RWPE2 (cell line): ENCODE measurements around the gene PTX4.

ENCODE experiments used
- ATAC-seq: fragments of 200-7000 bp; cut with Tn5 transposase; 3 replicates; pipeline ENCODE4 v1.9.1; 2021; ENCODE audit warnings: low read depth
- DNase-seq: peaks from one replicate; pipeline ENCODE4 v3.0.0-alpha.2; 2020; ENCODE audit warnings: low spot score
- H3K27ac ChIP-seq: fragments of 450-650 bp; 2 replicates; pipeline ENCODE4 v1.5.1; 2017; ENCODE audit warnings: mild to moderate bottlenecking; ENCODE audit not compliant: poor library complexity, severe bottlenecking
- H3K27me3 ChIP-seq: fragments of 250-450 bp; sonication (Bioruptor Pico); 2 replicates; pipeline ENCODE4 v1.5.1; 2021; ENCODE audit warnings: mild to moderate bottlenecking, moderate library complexity; ENCODE audit not compliant: insufficient read depth, poor library complexity, severe bottlenecking
- H3K36me3 ChIP-seq: fragments of 250-450 bp; sonication (Bioruptor Pico); 2 replicates; pipeline ENCODE4 v1.5.1; 2020; ENCODE audit warnings: low read depth, mild to moderate bottlenecking, moderate library complexity
- H3K4me1 ChIP-seq: fragments of 250-450 bp; sonication (Bioruptor Pico); 2 replicates; pipeline ENCODE4 v1.5.1; 2021; ENCODE audit warnings: mild to moderate bottlenecking, moderate library complexity; ENCODE audit not compliant: insufficient read depth, poor library complexity, severe bottlenecking
- H3K4me3 ChIP-seq: fragments of 250-450 bp; sonication (Bioruptor Pico); 2 replicates; pipeline ENCODE4 v1.5.1; 2021; ENCODE audit warnings: mild to moderate bottlenecking, moderate library complexity; ENCODE audit not compliant: severe bottlenecking
- H3K9me3 ChIP-seq: fragments of 250-450 bp; sonication (Bioruptor Pico); 2 replicates; pipeline ENCODE4 v1.5.1; 2021; ENCODE audit warnings: mild to moderate bottlenecking, moderate library complexity; ENCODE audit not compliant: severe bottlenecking
- CTCF ChIP-seq: fragments of 450-650 bp; IDR thresholded peaks from one replicate; pipeline ENCODE4 v1.5.1; 2017; ENCODE audit warnings: mild to moderate bottlenecking, moderate library complexity; ENCODE audit not compliant: poor library complexity, severe bottlenecking

Gene PTX4

GRCh38 chr16:1489077-1489476 lies 333 bp upstream of the PTX4 start:
- H3K9me3 ChIP-seq = no peaks in the 10 kb centered on the region
- ATAC-seq = no peak
- H3K4me3 ChIP-seq = no peak overlapping the region
- peaks cover 5% of the 10 kb centered on the region for H3K4me1 ChIP-seq
- H3K36me3 ChIP-seq = no peaks in the 10 kb centered on the region
- no peak overlapping the region for H3K27ac ChIP-seq
- no peak for DNase-seq
- TF ChIP-seq CTCF = no peak
- no peaks in the 10 kb centered on the region for H3K27me3 ChIP-seq

GRCh38 chr16:1488054-1488601 lies 616 bp downstream of the PTX4 start:
- H3K27ac ChIP-seq = no peak overlapping the region

GRCh38 chr16:1487395-1488053 lies 1.2 kb downstream of the PTX4 start:
- DNase-seq (peak; percentile 66), ATAC-seq (no peak; the same call in 2 of the 3 replicates)
- H3K4me3 ChIP-seq = no peak overlapping the region
- H3K27ac ChIP-seq = no peak overlapping the region
- H3K9me3 ChIP-seq = no peaks in the 10 kb centered on the region
- H3K27me3 ChIP-seq = no peaks in the 10 kb centered on the region
- peaks cover 2% of the 10 kb centered on the region for H3K4me1 ChIP-seq
- TF ChIP-seq CTCF = no peak
- H3K36me3 ChIP-seq = no peaks in the 10 kb centered on the region

More at GRCh38 chr16:1488054-1488601, 616 bp downstream of the PTX4 start:
- Histone ChIP-seq H3K4me3 (no peak overlapping the region), H3K9me3 (no peaks in the 10 kb centered on the region), H3K4me1 (peaks cover 5% of the 10 kb centered on the region), H3K36me3 (no peaks in the 10 kb centered on the region), H3K27me3 (no peaks in the 10 kb centered on the region)
- no peak for ATAC-seq
- peak; percentile 52 for DNase-seq
- TF ChIP-seq CTCF = no peak

GRCh38 chr16:1486551-1487390 lies 2.0 kb downstream of the PTX4 start:
- ATAC-seq = no peak
- TF ChIP-seq CTCF = no peak
- Histone ChIP-seq H3K4me1 (no peaks in the 10 kb centered on the region), H3K27me3 (no peaks in the 10 kb centered on the region), H3K9me3 (no peaks in the 10 kb centered on the region), H3K27ac (no peak overlapping the region), H3K36me3 (no peaks in the 10 kb centered on the region), H3K4me3 (no peak overlapping the region)
- DNase-seq = no peak
